Activated naive CD4-positive, alpha-beta T cell treated with anti-CD3 and anti-CD28 coated beads for 36 hours (primary cell): ENCODE measurements around the gene DTX4. TPM values are rescaled to one million over a fixed set of nuclear protein-coding genes. Genes with fewer than 3 reads are reported as not detected.

Experiments
- CTCF ChIA-PET: fragments of 350-600 bp; sonication (Branson Sonifier 250); formaldehyde crosslinking; loops from one replicate; lab custom pipeline; 2021; ENCODE audit warnings: antibody characterized with exemption; lab: Charles Lee
- DNase-seq: peaks from one replicate; pipeline ENCODE4 v3.0.0-alpha.2; 2020
- H3K27ac Mint-ChIP-seq: one replicate; pipeline ENCODE4 v1.8.0; 2021; ENCODE audit warnings: mild to moderate bottlenecking, mixed read lengths
- H3K27me3 Mint-ChIP-seq: one replicate; pipeline ENCODE4 v1.8.0; 2021; ENCODE audit warnings: low read depth, mixed read lengths
- H3K36me3 Mint-ChIP-seq: one replicate; pipeline ENCODE4 v1.8.0; 2021; ENCODE audit warnings: low read depth, mixed read lengths
- H3K4me1 Mint-ChIP-seq: one replicate; pipeline ENCODE4 v1.8.0; 2021; ENCODE audit warnings: low read depth, mixed read lengths
- H3K4me3 Mint-ChIP-seq: one replicate; pipeline ENCODE4 v1.8.0; 2021; ENCODE audit warnings: mild to moderate bottlenecking, moderate library complexity, mixed read lengths
- H3K9me3 Mint-ChIP-seq: one replicate; pipeline ENCODE4 v1.8.0; 2021; ENCODE audit warnings: mixed read lengths
- intact Hi-C: fragments of 100-400 bp; cut with micrococcal nuclease; formaldehyde crosslinking; loops from one replicate; pipeline ENCODE4 v1.15.1; 2023
- total RNA-seq, 2 experiments: library from RNA; stranded (reverse); gene quantifications; one replicate each; pipeline ENCODE4 v1.2.3, GENCODE V29; 2021

The DTX4 gene
- total RNA-seq, 2 experiments from 2014 or later: 0.07 to 0.14 TPM

GRCh38 chr11:59255281-59255680 is 83.3 kb downstream of the DTX4 start:
- intact Hi-C loops: no loop called here
- Mint-ChIP-seq H3K27me3 (no peaks in the 10 kb centered on the region), H3K27ac (no peak overlapping the region), H3K4me3 (no peak overlapping the region), H3K36me3 (no peaks in the 10 kb centered on the region), H3K4me1 (no peaks in the 10 kb centered on the region), H3K9me3 (no peaks in the 10 kb centered on the region)
- no peak for DNase-seq
- CTCF ChIA-PET: interaction anchor here (0.6 kb wide), 1 partner anchor 70 kb away, joined by 3 read pairs; no protein-coding TSS in a partner anchor

Other genes starting within 250 kb of the DTX4 start
- not detected for gene GLYATL1, start 232.6 kb upstream of the DTX4 start, total RNA-seq
- not detected for gene GLYATL1B, start 85.8 kb upstream of the DTX4 start, total RNA-seq
- gene FAM111B, start 64.9 kb upstream of the DTX4 start, total RNA-seq: 10 to 100 TPM; 21.6 to 22.6 TPM
- gene FAM111A, start 29.3 kb upstream of the DTX4 start, total RNA-seq: 10 to 100 TPM; 98.3 to 99.4 TPM
- gene MPEG1, start 40.8 kb downstream of the DTX4 start, total RNA-seq: not detected
- not detected for gene OR5AN1, start 186.8 kb downstream of the DTX4 start, total RNA-seq